HG02610 (cell line): ENCODE measurements around the gene KIAA0513.

Experiments used
- ATAC-seq: cut with Tn5 transposase; IDR thresholded peaks from one replicate; pipeline ENCODE4 v1.9.1; 2021; ENCODE audit warnings: mild to moderate bottlenecking, moderate library complexity; ENCODE audit not compliant: unreplicated experiment

The KIAA0513 gene, protein sequence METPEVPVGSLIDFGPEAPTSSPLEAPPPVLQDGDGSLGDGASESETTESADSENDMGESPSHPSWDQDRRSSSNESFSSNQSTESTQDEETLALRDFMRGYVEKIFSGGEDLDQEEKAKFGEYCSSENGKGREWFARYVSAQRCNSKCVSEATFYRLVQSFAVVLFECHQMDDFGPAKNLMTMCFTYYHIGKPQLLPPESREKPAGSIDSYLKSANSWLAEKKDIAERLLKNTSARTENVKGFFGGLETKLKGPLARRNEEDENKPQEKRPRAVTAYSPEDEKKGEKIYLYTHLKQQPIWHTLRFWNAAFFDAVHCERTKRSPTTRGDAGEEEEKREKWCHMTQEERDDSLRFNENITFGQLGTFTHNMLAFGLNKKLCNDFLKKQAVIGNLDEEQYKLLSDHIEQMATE

GRCh38 chr16:85027349-85027957 lies at the start of gene KIAA0513:
KIAA0513 (plus strand) TSS chr16:85027795; CDS start chr16:85067072, 39,277 bp downstream.
- peak; percentile 67 for ATAC-seq

DNA sequence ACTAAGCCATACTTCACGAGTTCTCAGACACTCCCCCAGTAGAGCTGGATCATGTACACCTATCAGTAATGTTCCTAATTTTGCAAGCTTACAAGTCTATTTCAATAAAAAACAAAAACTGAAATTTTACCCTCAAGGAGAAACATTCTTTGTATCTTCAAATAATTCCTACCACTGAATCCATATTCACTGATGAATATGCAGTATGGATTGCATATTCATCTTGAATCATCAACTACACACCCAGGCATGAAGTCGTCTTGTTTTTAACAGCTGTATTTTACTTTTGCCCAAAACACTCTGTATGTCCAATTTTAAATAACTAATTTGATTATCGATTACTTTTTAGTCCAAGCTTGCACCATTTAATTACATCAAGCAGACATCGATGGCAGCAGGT lies 48.1 kb upstream of the KIAA0513 start:
- ATAC-seq: no peak

DNA sequence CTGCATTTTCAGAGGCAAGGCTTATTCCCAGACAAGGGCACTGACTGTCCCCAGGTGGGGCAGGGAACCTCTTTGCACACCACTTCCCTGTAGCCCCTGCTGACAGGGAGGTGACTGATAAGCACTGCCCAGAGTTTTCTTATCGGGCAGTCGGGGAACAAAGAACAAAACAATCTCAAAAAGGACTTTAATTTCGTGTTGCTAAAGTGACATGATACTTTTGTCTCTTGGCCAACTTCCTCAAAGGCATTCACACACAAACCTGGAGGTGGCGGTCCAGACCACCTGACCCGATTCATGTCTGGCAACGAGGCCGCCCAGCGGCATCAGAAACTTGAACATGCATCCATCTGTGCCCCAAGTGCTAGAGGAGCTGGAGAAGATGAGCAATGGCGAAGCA lies 45.2 kb upstream of the KIAA0513 start:
- no peak for ATAC-seq

GRCh38 chr16:84985079-84986065 lies 42.2 kb upstream of the KIAA0513 start:
- no peak for ATAC-seq

DNA sequence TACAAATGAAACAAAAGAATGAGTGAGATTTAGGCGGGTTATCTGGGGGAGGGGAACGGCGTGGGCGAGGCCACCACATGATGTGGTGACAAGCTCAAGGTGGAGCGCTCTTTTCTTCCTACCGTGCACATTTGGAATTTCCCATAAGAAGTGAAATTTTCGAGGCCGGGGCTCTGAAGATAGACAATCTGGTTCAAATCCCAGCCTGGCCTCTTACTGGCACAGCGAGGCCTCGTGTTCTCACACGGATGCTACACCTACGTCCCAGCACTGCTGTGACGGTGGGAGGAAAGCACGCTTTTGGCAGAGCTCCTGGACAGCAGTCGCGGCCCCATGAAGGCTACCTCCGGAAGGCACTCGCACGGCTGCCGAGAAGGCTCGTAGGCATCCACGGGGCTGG lies 41.5 kb upstream of the KIAA0513 start:
- no peak for ATAC-seq

GRCh38 chr16:84986879-84987278 lies 40.7 kb upstream of the KIAA0513 start:
- no peak for ATAC-seq

GRCh38 chr16:84988328-84989080 lies 39.1 kb upstream of the KIAA0513 start:
- ATAC-seq: no peak

DNA sequence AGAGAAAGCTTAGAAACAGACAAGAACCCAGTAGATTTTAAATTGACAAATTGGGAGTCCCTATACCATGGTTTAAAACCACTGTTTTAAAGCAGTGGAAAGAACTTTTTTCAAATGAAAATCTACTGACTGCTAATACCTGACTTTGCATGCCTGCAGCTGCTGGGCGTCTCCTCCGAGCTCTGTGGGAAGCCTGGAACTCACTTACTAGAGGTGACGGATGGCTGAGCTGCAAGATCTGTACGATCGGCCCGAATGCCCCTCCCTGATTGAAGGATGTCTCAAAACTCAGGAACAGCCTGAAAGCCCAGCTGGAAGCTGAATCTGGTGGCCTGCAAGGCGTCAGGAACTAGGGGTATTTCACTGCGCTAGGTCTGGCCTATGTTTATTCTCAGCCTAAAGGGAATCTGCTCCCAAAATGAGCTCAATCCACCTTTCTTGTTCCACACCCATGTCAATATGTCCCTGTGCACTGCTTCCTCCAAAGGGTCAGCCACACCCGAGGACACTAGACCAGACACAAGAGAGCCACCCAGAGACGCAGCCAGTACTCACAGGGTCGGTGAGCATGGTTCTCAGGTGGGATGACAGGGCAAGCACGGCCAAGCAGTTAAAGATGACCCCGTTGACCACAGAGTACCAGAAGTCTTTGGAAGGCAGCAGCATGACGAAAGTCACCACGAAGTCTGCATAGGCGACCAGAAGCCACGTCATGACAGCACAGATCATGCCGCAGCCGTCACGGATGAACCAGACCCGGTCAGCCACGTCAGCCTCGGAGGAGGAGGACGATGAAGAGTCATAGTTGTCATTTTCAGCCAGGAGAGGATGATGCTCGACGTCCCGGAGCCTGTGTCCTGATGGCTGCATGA lies 37.6 kb upstream of the KIAA0513 start:
- no peak for ATAC-seq

DNA sequence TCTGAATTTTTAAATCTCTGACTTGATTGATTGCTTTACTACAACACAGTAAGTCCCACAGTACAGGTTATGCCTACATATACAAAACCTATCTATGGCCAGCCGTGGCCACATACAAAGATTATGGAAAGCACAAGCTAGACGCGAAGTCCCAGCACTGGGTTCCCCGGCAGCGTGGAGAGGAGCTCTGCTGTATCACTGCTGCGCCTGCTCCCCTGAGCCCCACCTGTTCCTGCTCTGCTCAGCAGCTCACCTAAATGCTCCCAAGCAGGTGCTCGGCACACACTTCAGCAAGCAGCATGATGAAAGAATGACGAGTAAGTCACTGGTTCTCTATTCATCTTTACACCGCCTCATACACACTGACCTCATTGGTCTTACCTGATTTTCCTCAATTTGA lies 36.8 kb upstream of the KIAA0513 start:
- ATAC-seq: no peak

- no peak for ATAC-seq
Observed at GRCh38 chr16:84992717-84993075, 34.9 kb upstream of the KIAA0513 start.

DNA sequence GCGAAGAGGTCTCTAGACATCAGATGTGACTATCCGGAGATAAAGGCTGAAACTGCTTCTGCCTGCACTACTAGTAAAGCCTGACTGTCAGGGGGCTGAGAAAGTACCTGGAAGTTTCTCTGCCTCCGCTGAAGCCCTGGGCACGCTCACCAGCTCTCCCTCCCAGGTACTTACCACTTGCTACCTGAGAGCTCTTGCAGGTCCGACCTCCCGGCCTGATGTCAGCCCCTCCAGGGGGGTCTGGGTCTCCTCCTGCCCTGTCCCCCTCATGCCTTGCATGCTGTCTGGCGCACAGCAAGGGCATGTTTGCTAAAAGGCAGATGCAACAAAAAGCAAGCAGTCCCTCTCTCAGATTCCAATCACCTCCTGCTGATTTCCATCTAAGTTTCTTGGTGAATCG lies 33.7 kb upstream of the KIAA0513 start:
- no peak for ATAC-seq

GRCh38 chr16:84995663-84996062 lies 31.9 kb upstream of the KIAA0513 start:
- ATAC-seq: no peak

- ATAC-seq: no peak
Observed at GRCh38 chr16:84996365-84996764, 31.2 kb upstream of the KIAA0513 start.

- ATAC-seq: no peak
Observed at GRCh38 chr16:84999200-84999599, 28.4 kb upstream of the KIAA0513 start.

DNA sequence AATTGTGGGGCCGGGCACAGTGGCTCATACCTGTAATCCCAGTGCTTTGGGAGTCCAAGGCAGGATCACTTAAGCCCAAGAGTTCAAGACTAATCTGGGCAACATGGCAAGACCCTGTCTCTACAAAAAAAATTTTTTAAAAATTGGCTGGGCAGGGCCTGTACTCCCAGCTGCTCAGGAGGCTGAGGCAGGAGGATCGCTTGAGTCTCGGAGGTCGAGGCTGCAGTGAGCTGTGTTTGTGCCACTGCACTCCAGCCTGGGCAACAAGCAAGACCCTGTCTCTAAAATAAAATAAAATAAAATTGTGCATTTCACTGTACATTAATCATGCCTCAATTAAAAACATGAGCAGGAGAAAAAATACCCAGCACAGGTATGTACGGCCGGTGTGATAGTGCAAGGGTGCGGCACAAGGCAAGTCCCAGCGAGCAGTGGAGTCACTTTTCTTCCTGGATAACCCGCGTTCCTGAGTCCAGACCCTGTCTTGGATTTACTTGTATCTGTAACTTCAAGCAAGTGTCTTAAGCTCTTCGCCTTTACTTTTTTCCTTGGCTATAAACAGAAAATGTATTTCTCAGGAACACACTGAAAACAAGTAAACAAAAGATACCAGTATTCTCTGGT lies 27.6 kb upstream of the KIAA0513 start:
- no peak for ATAC-seq

DNA sequence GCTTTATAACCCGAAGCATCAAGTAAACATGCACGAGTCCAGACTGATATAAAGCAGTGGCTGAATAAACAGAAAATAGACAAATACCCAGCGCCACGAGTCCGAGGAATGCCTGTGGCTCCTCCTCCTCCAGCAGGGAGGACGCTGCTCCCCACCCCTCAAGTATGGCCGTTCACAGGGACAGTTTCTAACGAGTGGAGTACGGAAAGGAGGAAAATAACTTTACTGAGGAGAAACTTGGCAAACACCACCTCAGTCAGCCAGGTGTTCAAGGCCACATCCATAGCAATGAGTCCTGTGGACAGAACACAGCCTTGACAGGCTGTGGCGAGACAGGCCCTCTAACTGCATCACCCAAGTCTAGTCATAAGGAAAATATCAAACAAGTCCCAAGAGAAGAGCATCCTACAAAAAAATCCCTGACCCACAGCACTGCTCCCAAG lies 25.5 kb upstream of the KIAA0513 start:
- peak; percentile 17 for ATAC-seq

DNA sequence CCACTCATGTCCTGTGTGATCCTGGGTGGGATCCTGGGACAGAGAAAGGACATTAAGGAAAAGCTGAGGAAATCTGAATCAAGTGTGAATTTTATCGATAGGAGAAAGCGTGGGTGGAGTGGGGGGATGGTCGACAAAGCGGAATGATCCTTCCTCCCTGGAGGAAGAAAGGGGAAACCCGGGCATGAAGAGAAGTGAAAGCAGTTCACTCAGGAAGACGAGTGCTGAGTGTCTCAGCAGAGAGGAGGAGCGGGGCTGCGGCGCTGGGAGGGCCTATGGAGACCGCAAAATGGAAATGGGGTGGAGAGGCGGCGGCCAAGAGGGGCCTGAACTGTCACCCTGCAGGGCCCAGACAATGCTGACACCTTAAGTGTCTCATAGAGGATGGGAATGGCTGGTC lies 25.0 kb upstream of the KIAA0513 start:
- ATAC-seq: peak; percentile 73

DNA sequence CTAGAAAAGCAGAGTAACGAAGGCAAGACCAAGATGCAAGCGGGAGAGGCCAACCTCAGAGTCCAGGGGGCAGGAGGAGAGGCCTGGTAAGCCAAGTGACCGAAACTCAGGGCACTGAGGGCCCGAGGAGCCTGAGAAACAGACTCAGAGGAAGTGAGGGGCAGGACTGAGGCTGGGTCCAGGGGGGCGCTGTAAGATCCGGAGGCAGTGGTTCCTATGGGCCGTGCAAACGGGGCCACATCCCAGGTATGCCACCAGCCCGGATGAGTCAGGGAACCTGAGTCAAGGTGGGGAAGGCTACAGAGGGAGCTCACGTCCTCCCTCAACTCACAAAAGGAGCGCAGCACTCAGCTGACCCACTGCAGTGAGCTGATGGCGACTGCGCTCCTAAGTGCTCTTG lies 24.5 kb upstream of the KIAA0513 start:
- no peak for ATAC-seq
